Mesendoderm (in vitro differentiated cells): ENCODE data around the gene METTL16.
"Not testable (repeated sequence)": the region's sequence is repeated elsewhere in the genome, so short reads cannot be mapped to it uniquely, and the experiment has no call there.

ENCODE experiments used
- DNase-seq: peaks from one replicate; pipeline ENCODE4 v3.0.0; 2013
- H2AK5ac ChIP-seq: 2 replicates; pipeline ENCODE4 v1.6.1; 2013; ENCODE audit warnings: low read length, inconsistent platforms
- H2BK120ac ChIP-seq: 2 replicates; pipeline ENCODE4 v1.6.1; 2013; ENCODE audit warnings: low read depth, mild to moderate bottlenecking, low read length, moderate library complexity, mixed read lengths
- H2BK15ac ChIP-seq: replicated peaks from 2 replicates; pipeline ENCODE4 v1.6.1; 2013; ENCODE audit warnings: low read depth, mild to moderate bottlenecking, moderate library complexity
- H2BK5ac ChIP-seq: 2 replicates; pipeline ENCODE4 v1.6.1; 2013; ENCODE audit warnings: low read length, inconsistent platforms
- H3K18ac ChIP-seq: 2 replicates; pipeline ENCODE4 v1.6.1; 2013; ENCODE audit warnings: mild to moderate bottlenecking, low read length, mixed read lengths
- H3K23ac ChIP-seq: one replicate; pipeline ENCODE4 v1.6.1; 2013; ENCODE audit warnings: low read length
- H3K27ac ChIP-seq: 2 replicates; pipeline ENCODE4 v1.5.1; 2013; ENCODE audit warnings: low read depth, mild to moderate bottlenecking, inconsistent platforms, low read length, moderate library complexity
- H3K27me3 ChIP-seq: 2 replicates; pipeline ENCODE4 v1.6.1; 2013; ENCODE audit warnings: low read length, control low read depth, mild to moderate bottlenecking, inconsistent platforms; ENCODE audit not compliant: insufficient read depth, poor library complexity
- H3K36me3 ChIP-seq: 2 replicates; pipeline ENCODE4 v1.6.1; 2013; ENCODE audit warnings: low read length, inconsistent platforms; ENCODE audit not compliant: control insufficient read depth, insufficient read depth
- H3K4ac ChIP-seq: one replicate; pipeline ENCODE4 v1.6.1; 2013; ENCODE audit warnings: low read depth, mild to moderate bottlenecking, low read length, moderate library complexity
- H3K4me1 ChIP-seq: 2 replicates; pipeline ENCODE4 v1.6.1; 2013; ENCODE audit warnings: low read depth, low read length, inconsistent platforms; ENCODE audit not compliant: control insufficient read depth
- H3K4me2 ChIP-seq: 2 replicates; pipeline ENCODE4 v1.6.1; 2013; ENCODE audit warnings: low read length
- H3K4me3 ChIP-seq: 2 replicates; pipeline ENCODE4 v1.5.1; 2013; ENCODE audit warnings: mild to moderate bottlenecking, low read length
- H3K56ac ChIP-seq: one replicate; pipeline ENCODE4 v1.6.1; 2013; ENCODE audit warnings: low read length
- H3K79me1 ChIP-seq: 2 replicates; pipeline ENCODE4 v1.6.1; 2013; ENCODE audit warnings: low read length, inconsistent platforms
- H3K79me2 ChIP-seq: 2 replicates; pipeline ENCODE4 v1.6.1; 2013; ENCODE audit warnings: mild to moderate bottlenecking, low read length; ENCODE audit not compliant: control insufficient read depth, insufficient read depth
- H3K9ac ChIP-seq: 2 replicates; pipeline ENCODE4 v1.6.1; 2013; ENCODE audit warnings: low read length, inconsistent platforms
- H4K5ac ChIP-seq: one replicate; pipeline ENCODE4 v1.6.1; 2013; ENCODE audit warnings: low read length
- H4K8ac ChIP-seq: one replicate; pipeline ENCODE4 v1.6.1; 2013; ENCODE audit warnings: low read depth, mild to moderate bottlenecking, control low read depth, low read length, moderate library complexity
- WGBS: extraction: QIAGEN DNeasy Blood & Tissue Kit; methylation state at CpG from one replicate; pipeline ENCODE4 v1.1.7; 2013; ENCODE audit warnings: low lambda C conversion rate, missing lambda C conversion rate; ENCODE audit not compliant: insufficient coverage; ENCODE audit errors: extremely low coverage; 5-methylcytosine and 5-hydroxymethylcytosine counted together

METTL16 gene

DNA sequence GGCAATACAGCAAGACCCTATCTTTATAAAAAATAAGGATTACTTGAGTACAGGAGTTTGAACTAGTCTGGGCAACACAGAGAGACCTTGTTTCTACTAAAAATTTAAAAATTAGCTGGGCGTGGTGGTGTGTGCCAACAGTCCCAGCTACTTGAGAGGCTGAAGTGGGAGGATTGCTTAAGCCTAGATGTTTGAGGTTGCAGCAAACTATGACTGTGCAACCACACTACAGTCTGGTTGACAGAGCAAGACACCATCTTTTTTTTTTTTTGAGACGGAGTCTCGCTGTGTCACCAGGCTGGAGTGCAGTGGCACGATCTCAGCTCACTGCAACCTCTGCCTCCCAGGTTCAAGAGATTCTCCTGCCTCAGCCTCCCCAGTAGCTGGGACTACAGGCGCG is 71.7 kb downstream of the METTL16 start:
- not testable (repeated sequence) for H3K4ac ChIP-seq, H2BK120ac ChIP-seq, H3K4me2 ChIP-seq, H2AK5ac ChIP-seq, H2BK5ac ChIP-seq, DNase-seq, H3K18ac ChIP-seq, H3K27ac ChIP-seq, H3K36me3 ChIP-seq, H3K27me3 ChIP-seq, H2BK15ac ChIP-seq, H4K8ac ChIP-seq, H3K9ac ChIP-seq, H3K4me3 ChIP-seq, H3K79me1 ChIP-seq, H3K79me2 ChIP-seq, H3K56ac ChIP-seq, H3K23ac ChIP-seq, H4K5ac ChIP-seq, H3K4me1 ChIP-seq
- no CpG with 5 or more reads among the region's 6 CpGs for WGBS

- peaks cover 1% of the 10 kb centered on the region for H3K79me1 ChIP-seq
- H2BK120ac ChIP-seq, result no peak overlapping the region
- no peak overlapping the region for H3K4ac ChIP-seq
- H3K56ac ChIP-seq, result no peak overlapping the region
- H3K79me2 ChIP-seq, result no peaks in the 10 kb centered on the region
- H3K9ac ChIP-seq, result no peak overlapping the region
- no peak overlapping the region for H3K18ac ChIP-seq
- H3K27me3 ChIP-seq, result no peaks in the 10 kb centered on the region
- DNase-seq, result no peak
- no peak overlapping the region for H4K8ac ChIP-seq
- H3K27ac ChIP-seq, result no peak overlapping the region
- no peak overlapping the region for H3K4me3 ChIP-seq
- H2AK5ac ChIP-seq, result no peak overlapping the region
- H2BK5ac ChIP-seq, result no peak overlapping the region
- H3K4me2 ChIP-seq, result no peak overlapping the region
- no CpG with 5 or more reads among the region's 6 CpGs for WGBS
- H3K36me3 ChIP-seq, result peaks cover 10% of the 10 kb centered on the region
- peaks cover 6% of the 10 kb centered on the region for H3K4me1 ChIP-seq
- H4K5ac ChIP-seq, result no peak overlapping the region
- no peak overlapping the region for H2BK15ac ChIP-seq
- H3K23ac ChIP-seq, result no peak overlapping the region
Observed at GRCh38 chr17:2438823-2439222, 72.9 kb downstream of the METTL16 start.

GRCh38 chr17:2436316-2436905 is 75.3 kb downstream of the METTL16 start:
- Histone ChIP-seq H3K23ac (no peak overlapping the region), H3K27me3 (no peaks in the 10 kb centered on the region), H3K56ac (no peak overlapping the region), H3K18ac (no peak overlapping the region), H3K27ac (no peak overlapping the region), H4K5ac (no peak overlapping the region), H3K4ac (no peak overlapping the region), H2BK15ac (no peak overlapping the region), H3K4me3 (no peak overlapping the region), H3K9ac (no peak overlapping the region), H2BK120ac (no peak overlapping the region), H3K4me1 (peaks cover 6% of the 10 kb centered on the region), H3K79me1 (peaks cover 7% of the 10 kb centered on the region), H3K36me3 (peaks cover 10% of the 10 kb centered on the region), H4K8ac (no peak overlapping the region), H2AK5ac (no peak overlapping the region), H2BK5ac (no peak overlapping the region), H3K79me2 (no peaks in the 10 kb centered on the region), H3K4me2 (no peak overlapping the region)
- WGBS, result no CpG with 5 or more reads among the region's 5 CpGs
- no peak for DNase-seq

DNA sequence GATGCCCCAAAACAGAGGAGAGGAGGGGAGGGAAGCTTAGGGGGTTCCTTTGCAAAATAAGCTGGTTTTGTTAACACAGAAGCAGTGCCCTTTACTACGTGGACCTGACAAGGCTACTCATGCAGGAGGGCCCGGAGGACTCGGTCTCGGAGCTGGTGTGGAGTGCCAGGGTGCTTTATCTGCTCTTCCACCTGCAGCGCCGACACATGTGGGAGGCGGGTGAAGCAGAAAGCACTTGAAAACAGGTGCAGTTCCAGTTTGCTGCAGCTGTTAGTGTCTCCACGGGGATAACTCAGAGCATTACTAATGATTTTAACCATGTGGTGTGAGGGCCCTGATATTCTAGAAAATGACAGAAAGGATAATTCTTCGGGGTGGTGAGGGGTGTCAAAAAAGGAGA is 75.8 kb downstream of the METTL16 start:
- H3K79me2 ChIP-seq, result no peaks in the 10 kb centered on the region
- H3K79me1 ChIP-seq, result peaks cover 7% of the 10 kb centered on the region
- H3K23ac ChIP-seq, result no peak overlapping the region
- H3K4ac ChIP-seq, result no peak overlapping the region
- no peak overlapping the region for H3K4me2 ChIP-seq
- H4K8ac ChIP-seq, result no peak overlapping the region
- H3K4me3 ChIP-seq, result no peak overlapping the region
- H3K56ac ChIP-seq, result no peak overlapping the region
- H2BK5ac ChIP-seq, result no peak overlapping the region
- no peaks in the 10 kb centered on the region for H3K27me3 ChIP-seq
- H3K36me3 ChIP-seq, result peaks cover 8% of the 10 kb centered on the region
- H3K4me1 ChIP-seq, result peaks cover 6% of the 10 kb centered on the region
- no peak overlapping the region for H3K9ac ChIP-seq
- no CpG with 5 or more reads among the region's 9 CpGs for WGBS
- H4K5ac ChIP-seq, result no peak overlapping the region
- H3K18ac ChIP-seq, result no peak overlapping the region
- no peak overlapping the region for H2AK5ac ChIP-seq
- no peak overlapping the region for H2BK120ac ChIP-seq
- no peak for DNase-seq
- H2BK15ac ChIP-seq, result no peak overlapping the region
- no peak overlapping the region for H3K27ac ChIP-seq

DNA sequence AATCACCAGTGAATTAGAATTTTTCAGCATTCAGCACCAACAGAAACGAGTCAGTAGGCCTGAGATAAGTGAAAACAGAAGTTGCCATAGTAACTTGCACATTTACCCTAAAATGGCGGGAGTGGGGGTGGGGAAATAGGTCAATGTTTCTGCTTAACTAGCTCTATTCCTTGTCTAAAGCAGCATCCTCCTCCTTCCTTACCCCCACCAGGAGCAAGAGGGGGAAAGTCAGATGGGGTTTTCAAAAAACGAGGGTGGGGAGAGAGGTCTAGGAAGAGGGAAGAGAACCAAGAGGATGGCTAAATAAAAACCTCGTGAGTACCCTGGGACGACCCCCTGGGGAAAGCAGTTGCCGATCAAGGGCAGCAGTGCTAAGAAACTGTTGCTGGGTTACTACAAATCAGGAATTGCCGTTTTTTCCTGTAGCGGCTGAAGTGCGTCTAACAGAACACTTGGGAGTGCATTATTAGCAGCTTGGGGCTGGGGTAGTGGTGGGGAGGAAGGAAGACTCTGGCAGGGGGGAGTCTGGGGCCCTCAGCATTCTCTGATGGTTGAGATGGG is 76.4 kb downstream of the METTL16 start:
- H3K23ac ChIP-seq, result no peak overlapping the region
- DNase-seq, result peak; percentile 89
- H3K27me3 ChIP-seq, result no peaks in the 10 kb centered on the region
- peaks cover 6% of the 10 kb centered on the region for H3K4me1 ChIP-seq
- no peak overlapping the region for H3K27ac ChIP-seq
- WGBS, result no CpG with 5 or more reads among the region's 9 CpGs
- H3K18ac ChIP-seq, result no peak overlapping the region
- H4K5ac ChIP-seq, result no peak overlapping the region
- peaks cover 7% of the 10 kb centered on the region for H3K79me1 ChIP-seq
- H3K4me2 ChIP-seq, result no peak overlapping the region
- H3K4ac ChIP-seq, result no peak overlapping the region
- no peak overlapping the region for H2BK5ac ChIP-seq
- H2BK15ac ChIP-seq, result no peak overlapping the region
- no peak overlapping the region for H2BK120ac ChIP-seq
- H3K4me3 ChIP-seq, result no peak overlapping the region
- no peak overlapping the region for H4K8ac ChIP-seq
- no peaks in the 10 kb centered on the region for H3K79me2 ChIP-seq
- H3K56ac ChIP-seq, result no peak overlapping the region
- H3K9ac ChIP-seq, result no peak overlapping the region
- no peak overlapping the region for H2AK5ac ChIP-seq
- H3K36me3 ChIP-seq, result peaks cover 8% of the 10 kb centered on the region

DNA sequence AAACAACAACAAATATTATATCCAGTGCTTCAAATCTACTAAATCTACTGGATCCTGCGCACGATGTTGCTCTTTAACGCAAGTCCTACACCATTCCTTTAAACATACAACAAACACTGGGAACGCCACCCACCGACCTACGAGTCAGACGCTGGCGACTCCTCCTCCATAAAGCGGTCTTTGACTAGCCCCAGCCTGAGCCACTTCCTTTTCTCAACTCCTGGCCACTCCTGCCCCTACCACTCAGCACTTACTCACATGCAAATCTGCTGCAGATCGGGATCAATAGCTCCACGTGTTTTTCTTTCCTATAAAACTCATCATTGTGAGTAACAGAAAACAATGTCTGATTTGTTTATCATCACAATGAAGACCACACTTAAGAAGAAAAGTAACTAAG is 78.0 kb downstream of the METTL16 start:
- Histone ChIP-seq H4K8ac (no peak overlapping the region), H2BK5ac (no peak overlapping the region), H3K79me2 (no peaks in the 10 kb centered on the region), H3K23ac (no peak overlapping the region), H3K36me3 (peaks cover 8% of the 10 kb centered on the region), H3K18ac (no peak overlapping the region), H3K79me1 (peaks cover 7% of the 10 kb centered on the region), H4K5ac (no peak overlapping the region), H2BK120ac (no peak overlapping the region), H3K4ac (no peak overlapping the region), H3K4me1 (peaks cover 6% of the 10 kb centered on the region), H2AK5ac (no peak overlapping the region), H3K56ac (no peak overlapping the region), H3K27me3 (no peaks in the 10 kb centered on the region), H3K27ac (no peak overlapping the region), H2BK15ac (no peak overlapping the region), H3K9ac (no peak overlapping the region), H3K4me2 (no peak overlapping the region), H3K4me3 (no peak overlapping the region)
- WGBS, result no CpG with 5 or more reads among the region's 11 CpGs
- peak; percentile 21 for DNase-seq
